ENCODE results near the gene MYO7B.
"Not testable (repeated sequence)": the region's sequence is repeated elsewhere in the genome, so short reads cannot be mapped to it uniquely, and the experiment has no call there.

MYO7B gene

DNA sequence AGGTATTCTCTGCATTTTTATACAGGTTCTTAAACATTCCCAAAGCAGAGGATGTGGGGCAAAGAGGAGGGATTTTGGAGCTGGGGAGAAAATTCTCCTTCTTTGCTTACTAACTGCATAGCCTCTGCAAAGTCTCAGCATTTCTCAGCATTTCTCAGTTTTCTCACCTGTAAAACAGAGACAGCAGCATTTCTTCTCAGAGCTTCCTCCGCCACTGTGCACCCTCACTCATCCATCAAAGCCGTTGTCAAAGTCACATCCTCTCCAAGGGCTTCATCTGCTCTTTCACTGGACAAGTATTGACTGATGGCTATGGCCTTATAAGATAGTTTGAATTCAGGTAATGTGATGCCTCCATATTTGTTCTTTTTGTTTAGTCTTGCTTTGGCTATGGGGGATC lies 17.4 kb downstream of the MYO7B start:
- no peak for DNase-seq

DNA sequence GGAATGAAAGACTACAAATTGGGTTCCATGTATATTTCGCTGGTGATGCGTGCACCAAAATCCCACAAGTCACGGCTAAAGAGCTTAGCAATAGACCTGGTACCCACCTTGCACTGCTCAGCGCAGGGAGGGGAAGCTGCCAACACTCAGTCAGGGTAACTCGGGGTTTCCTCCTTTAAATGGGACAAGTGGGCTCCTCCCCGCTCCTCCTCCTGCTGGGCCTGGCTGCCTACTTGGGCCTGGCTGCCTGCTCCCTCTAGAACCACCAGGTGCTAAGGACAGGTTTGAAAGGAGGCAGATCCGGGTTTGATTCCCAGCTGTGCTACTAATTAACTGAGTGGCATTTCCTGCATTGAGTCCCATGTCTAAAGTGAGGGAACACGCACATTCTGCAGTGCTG lies 23.4 kb downstream of the MYO7B start:
- DNase-seq, result no peak

DNA sequence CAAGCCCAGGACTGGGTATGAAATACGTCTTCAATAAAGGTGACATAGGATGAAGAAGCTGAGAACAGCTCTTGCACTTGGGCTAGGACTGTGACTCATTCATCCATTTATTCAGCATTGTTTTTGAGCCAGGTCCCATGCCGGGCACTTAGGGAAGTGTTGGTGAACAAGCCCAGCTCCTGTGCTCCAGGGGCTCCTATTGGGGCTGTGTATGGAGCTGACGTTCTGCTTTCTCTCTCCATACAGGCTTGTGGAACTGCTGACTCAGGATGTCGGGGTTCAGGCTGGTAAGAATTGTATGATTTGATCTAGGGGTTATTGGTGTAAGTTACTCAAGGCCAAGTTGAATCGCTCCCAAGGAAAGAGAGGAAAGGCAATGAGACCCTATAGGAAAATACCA lies 24.0 kb downstream of the MYO7B start:
- no peak for DNase-seq

DNA sequence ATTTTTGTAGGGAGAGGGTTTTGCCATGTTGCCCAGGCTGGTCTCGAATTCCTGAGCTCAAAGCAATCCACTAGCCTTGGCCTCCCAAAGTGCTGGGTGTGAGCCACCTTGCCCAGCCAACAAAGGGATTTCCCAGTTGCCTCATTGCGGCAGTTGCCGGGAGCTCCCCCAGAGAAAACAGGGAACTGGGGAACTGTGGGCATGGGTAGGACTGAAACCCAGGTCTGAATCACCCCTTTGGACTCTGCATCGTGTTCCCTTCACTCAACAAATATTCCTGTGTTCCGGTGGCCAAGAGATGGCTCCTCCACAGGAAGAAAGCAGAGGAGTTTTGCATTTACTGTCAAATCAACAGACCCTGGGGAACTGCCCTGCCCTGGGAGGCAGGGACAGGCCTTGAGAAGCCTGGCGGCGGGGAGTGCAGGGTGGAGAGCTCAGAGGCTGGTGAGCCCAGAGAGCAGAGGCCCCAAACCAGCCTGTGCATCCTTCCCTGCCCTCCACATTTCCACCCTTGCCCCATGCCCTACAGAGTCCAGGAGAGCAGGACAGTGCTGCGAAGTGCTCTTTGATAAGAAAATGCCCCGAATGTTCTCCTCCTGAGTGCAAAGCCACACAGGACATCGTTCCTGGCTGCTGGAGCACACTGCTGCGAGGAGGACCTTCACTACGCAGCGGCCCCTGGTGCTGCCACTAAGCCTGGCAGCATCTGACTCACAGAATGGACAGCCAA lies 24.9 kb downstream of the MYO7B start:
- no peak for DNase-seq

DNA sequence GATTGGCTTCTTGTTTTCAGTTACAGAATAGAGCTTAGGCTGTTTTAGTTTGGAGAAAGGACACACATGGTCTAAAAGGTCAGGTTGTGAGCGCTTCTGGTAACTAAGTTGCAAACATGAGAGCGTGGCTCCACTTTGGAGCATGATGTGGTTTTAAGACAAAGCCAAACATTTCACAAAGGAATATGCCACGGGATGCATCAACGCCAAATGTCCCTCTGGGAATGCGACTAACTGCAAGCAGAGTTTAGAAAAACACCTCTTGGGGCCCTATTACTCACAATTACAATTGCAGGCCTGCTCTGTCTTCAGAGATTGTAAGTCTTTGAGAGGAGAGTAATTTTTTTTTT lies 25.4 kb downstream of the MYO7B start:
- DNase-seq, result no peak

DNA sequence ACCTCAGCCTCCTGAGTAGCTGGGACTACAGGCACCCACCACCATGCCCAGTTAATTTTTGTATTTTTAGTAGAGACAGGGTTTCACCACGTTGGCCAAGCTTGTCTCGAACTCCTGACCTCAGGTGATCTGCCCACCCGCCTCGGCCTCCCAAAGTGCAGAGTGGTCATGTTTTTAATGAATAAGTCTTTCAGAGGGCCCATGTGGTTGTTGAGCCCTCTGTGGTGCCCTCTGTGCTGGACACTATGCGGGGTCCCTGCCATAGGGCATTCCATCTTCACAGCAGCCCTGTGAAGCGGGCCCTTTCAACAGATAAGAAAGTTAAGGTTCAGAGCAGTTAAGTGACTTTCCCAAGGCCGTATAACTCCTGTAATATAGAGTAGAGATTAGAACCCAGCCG lies 25.9 kb downstream of the MYO7B start:
- no peak for DNase-seq

DNA sequence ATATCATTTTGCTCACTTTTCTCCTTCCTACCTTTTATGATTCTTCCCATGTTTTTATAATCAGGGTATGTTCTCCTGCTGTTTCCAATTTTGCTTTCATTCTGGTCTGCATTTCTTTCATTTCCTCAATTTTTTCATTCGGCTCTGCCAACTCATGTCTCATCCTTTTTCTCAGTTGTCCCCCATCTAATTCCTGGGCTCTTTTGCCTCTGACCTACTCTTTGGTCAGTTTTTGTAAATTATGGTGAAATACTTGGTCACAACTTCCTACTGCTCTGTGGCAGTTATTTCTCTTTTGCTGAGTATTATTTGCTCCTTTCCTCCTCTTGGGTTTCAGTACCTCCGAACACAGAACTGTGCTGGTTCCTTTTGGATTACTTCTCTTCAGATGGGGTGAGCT lies 27.5 kb downstream of the MYO7B start:
- no peak for DNase-seq

DNA sequence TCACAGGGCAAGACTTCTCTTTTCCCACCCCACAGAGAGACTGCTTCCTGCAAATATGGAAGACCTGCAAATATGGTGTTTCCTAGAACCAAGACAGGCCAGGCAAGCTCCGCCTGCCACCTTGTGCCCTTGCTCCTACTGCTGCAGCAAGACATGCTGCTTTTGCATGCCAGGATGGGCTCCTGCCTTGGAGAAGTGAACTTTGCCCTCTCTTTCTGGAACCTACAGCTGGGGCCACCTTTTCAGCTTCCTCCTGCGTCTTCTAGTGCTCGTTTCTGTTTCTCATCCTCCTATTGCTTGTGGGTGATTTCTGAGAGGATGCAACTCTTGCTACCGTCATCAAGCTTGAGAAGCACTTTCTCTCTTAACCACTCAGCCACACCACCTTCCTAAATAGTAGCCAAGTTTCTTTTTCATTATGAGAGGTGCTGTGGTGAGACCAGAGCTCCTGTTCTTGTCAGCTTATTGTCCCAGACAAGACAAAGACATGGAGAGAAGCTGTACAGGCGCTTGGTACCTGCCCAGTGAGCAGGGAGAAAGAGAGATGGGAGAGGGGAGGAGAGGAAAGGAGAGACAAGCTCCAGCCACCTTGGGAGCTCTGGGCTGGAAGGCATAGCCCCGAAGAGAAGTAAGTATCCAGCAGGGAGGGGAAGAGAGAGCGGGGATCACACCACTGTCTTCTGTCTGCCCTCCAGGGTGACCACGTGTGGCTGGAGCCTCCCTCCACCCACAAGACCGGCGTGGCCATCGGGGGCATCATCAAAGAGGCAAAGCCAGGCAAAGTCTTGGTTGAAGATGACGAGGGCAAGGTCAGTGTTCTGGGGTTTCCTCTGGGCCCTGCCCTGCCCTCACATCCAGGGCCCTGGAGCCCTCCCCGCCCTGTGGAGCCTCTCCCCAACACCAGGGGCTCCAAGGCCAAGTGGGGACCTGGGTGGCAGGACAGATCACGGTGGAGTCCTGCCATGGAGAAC lies 28.3 kb downstream of the MYO7B start:
- no peak for DNase-seq

DNA sequence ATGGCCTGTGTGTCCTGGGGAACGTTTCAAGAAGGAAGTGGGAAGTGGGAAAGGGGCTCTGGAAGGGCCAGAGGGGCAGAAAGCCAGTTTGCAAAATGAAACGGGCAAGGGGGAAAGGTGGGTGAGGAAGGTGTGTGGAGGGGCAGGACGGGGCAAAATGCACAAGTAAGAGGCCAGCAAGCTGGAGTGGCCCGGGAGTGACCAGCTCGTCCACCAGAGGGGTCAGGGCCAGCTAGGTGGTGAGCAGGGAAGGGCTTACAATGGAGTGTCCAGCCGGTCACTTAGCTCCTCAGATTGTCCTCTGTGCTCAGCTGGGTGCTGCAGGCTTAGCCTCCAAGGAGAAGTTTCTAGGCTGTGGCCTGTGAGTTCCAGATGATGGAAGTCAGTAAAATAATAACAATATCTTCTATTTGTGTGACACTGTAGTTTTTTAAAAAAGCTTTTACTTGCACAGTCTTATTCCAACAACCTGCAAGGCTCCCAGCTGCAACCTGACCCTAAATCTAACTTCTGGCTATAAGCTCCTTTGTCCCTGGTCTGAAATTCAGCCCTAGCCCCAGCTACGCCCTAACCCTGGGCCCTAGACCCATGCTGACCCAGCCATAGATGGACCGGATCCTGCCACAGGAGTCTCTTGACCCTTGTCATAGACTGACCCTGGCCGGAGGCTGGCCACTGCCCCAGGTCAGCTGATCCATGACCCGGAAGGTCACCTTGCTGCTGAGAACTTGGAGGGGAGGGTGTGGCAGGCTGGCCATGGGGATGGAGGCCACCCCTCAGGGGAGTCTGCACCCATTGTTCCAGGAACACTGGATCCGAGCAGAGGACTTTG lies 29.2 kb downstream of the MYO7B start:
- DNase-seq, result no peak

DNA sequence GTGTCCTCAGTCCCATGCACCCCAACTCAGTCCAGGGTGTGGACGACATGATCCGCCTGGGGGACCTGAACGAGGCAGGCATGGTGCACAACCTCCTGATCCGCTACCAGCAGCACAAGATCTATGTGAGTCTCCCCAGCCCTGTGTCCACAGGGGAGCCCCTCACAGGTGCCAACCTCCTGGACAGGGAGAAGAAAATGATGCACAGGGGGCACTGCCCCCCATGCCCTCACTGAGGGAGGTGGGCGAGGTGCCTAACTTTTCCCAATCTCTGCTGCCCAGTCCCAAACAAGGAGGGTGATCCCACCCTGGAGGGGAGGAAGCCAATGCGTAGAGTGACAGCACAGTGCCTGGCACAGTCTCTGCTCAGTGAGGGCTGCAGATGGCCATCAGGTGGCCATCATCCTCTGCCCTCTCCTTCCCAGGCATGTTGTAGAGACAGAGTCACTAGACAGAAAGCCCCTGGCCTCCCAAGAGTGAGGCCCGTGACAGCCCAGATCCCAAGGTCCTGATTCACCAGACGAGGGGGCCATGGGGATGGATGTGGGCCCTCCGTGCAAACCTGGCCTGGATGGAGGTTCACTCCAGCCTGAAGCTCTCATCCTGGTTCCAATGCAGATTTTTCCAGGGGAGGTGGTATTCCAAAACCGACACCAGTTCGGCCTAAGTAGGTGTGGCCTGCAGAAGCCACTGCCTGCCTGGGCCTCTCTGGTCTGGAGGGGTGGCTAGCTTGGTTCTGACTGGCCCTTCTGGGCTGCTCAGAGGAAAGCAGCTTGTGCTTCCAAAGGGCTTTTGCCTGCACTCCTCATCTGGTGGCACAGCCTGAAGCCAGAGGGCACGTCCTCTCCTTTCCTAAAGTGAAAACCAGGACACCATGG lies 30.0 kb downstream of the MYO7B start:
- DNase-seq, result no peak

DNA sequence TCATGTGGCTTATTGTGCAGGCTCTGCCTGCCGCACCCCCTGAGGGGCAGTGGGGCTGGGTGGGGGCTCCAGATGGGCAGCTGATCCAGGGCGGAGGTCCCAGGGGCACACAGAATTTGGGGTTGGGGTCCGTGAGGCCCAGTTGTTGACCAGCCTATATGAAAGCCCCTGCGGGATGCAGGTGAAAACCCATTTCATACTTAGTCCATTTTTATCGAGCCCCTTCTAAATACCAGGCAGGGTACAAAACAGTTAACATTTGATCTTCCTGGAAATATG lies 30.6 kb downstream of the MYO7B start:
- no peak for DNase-seq

DNA sequence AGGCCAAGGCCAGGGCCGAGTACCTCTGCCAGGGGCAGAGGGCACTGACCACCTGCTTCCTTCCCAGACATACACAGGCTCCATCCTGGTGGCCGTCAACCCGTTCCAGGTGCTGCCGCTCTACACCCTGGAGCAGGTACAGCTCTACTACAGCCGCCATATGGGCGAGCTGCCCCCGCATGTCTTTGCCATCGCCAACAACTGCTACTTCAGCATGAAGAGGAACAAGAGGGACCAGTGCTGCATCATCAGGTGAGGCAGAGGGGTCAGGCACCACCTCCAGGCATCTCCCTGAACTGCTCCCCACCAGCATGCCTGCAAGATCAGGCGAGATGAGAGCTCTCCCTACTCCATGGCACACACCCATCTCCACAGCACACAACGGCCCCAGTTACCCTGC lies 31.1 kb downstream of the MYO7B start:
- no peak for DNase-seq

DNA sequence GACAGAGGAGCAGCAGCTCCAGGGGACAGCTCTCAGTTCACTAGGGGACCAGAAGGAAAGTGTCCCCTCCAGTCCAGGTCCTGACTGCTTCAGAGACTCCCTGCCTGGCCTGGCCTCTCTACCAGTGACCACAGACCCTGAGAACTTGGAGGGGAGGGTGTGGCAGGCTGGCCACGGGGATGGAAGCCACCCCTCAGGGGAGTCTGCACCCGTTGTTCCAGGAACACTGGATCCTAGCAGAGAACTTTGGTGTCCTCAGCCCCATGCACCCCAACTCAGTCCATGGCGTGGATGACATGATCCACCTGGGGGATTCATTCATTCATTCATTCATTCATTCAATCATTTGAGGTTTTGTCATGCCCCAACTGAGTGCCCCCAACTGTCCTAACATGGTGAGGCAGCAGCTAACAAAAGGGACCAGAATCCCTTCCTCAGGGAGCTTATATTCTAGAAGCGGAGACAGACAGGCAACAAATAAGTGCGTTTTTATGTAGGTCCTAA lies 31.9 kb downstream of the MYO7B start:
- DNase-seq, result no peak

DNA sequence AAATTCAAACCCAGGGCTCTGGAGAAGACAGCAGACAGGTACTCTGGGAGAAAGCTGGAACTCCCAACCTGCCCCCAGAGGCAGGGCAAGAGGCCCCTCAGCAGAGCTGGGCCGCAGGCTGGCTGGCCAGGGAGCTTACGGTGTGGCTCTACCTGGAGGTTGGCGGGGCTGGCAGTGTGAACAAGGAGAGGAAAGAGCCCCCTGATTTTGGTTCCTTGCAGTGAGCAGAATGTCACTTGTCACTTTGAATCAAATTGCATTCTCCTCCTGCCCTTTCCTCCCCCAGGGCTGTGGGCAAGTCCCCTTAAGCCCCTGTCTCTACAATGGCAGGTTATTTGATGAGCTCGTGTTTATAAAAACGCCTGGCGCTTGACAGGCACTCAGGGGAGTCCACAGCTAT lies 32.6 kb downstream of the MYO7B start:
- DNase-seq, result no peak

DNA sequence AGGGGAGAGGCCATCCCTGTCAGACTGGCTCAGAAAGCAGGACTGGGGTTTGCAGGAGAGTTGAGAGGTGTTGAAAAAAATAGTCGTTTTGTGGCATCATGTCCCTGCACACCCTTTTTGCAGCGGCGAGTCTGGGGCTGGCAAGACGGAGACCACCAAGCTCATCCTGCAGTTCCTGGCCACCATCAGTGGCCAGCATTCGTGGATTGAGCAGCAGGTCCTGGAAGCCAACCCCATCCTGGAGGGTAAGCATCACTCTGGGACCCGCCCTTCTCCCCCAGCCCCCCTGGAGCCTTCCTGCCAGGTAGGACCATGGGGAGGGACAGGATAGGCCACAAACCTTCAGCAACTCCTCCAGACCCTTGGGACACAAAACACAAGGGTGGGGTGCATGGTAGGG lies 34.2 kb downstream of the MYO7B start:
- no peak for DNase-seq

DNA sequence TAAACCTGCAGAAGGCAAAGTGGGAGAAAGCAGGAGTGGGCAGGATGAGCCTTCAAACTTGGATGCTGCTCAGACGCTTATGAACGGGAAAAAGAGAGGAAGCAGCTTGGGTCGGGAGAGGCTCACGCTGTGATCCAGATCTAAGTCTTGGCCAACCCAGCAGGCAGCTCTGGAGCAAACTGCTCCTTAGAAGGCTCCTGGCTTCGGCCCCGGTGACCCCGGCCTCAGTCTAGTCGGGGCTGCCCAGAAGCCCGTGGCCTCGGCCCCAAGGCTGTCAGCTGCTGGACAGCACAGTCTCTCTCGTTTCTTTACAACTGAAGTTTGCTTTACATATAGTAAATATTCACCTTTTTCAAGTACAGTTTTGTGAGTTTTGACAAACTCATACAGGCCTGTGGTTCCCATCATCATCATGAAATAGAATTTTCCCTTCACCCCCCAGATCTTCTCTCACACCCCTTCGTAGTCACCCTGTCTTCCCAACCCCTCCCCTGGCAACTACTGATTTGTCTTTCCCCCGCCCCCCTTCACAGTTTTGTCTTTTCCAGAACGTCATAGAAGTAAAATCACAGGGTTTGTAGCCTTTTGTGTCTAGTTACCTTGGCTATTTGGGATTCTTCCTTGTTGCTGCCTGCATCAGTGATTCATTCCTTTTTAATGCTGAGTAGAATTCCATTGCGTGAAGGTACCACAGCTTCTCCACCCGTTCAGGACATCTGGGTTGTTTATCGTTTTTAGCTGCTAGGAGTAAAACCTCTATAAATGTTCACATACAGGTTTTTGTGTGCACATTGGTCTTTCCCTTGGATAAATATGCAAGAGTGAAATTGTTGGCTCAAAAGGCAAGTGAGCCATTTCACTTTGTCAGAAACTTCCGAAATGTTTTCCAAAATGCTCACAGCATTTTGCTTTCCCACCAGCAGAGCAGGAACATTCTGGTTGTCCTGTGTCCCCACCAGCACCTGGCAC lies 35.1 kb downstream of the MYO7B start:
- no peak for DNase-seq

DNA sequence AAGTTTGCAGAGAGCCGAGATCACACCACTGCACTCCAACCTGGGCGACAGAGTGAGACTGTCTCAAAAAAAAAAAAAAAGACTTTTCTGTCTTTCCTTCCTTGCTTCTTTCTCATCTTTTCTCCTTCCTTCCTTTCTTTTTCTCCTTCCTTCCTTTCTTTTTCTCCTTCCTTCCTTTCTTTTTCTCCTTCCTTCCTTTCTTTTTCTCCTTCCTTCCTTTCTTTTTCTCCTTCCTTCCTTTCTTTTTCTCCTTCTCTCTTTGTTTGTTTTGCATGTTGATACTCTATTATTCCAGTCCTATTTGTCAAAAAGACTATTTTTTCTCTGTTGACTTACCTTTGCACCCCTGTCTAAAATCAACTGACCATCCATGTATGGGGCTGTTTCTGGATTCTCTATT lies 36.9 kb downstream of the MYO7B start:
- not testable (repeated sequence) for DNase-seq

DNA sequence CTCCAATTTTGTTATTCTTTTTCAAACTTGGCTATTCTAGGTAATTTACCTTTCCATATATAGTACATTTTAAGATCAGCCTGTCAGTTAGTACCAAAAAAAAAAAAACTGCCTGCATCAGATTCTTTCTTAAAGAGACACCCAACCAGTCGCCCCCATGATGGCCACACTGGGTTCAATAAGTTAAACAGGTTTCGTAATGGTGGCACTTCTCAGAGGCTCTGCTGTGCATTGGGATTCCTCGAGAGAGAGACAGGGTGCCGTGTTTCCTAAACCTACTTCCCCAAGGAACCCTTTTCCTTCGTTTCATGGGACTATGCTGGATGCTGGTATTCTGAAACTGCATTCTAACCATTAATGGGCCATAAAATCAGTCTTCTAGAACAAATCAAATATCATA lies 37.4 kb downstream of the MYO7B start:
- DNase-seq, result no peak

DNA sequence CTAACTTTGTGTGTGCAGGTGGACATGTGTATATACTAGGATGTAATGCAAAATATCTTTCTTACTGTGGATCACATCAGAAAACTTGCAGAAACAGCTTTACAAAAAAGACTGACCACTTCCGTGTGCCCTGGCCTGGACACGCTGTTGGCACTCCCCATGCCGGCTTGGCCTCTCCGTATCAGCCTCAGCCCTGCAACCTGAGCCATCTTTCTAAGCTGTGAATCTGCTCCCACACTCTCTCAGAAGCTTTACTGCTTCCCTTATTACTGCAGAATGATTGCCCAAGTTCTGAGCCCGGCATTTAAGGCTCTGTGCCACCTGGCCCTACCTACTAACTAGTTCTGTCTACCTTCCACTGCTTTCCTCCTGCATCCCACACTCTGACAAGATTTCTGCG lies 37.8 kb downstream of the MYO7B start:
- DNase-seq, result no peak

DNA sequence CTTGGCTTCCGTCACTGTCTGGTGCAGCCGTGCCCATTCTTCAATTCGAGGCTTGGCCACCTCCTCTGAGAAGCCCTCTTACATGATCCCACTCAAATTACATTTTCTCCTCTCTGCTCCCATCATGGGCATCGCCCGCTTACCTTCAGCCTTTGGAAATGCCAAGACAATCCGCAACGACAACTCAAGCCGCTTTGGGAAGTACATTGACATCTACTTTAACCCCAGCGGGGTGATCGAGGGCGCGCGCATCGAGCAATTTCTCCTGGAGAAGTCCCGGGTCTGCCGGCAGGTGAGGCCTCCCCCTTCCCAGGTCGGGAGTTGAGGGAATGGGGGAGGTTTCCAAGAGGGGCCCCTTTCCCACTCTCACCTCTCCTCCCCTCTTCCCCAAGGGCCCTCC lies 38.3 kb downstream of the MYO7B start:
- no peak for DNase-seq

DNA sequence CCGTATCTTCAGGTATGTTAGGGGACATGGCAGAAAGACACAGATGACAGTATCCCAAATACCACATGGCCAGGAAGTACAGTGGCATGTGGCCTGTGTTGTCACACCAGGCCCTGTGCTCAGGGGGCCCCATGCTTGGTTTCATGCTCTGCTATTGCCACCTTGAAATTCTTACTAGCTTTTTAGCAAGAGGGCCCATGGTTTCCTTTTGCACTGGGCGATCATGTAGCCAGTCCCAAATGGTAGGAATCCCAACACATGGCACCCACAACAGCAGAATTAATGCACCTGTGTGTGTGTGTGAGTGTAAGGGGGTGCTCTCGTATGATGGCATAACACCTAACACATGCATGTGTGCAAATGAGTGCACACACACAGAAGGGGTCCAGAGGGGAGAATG lies 39.2 kb downstream of the MYO7B start:
- no peak for DNase-seq

Data from COR-L47 (cell line).